ENCODE results near the gene KCTD13.
"Not testable (repeated sequence)": the region's sequence is repeated elsewhere in the genome, so short reads cannot be mapped to it uniquely, and the experiment has no call there.

Gene KCTD13

DNA sequence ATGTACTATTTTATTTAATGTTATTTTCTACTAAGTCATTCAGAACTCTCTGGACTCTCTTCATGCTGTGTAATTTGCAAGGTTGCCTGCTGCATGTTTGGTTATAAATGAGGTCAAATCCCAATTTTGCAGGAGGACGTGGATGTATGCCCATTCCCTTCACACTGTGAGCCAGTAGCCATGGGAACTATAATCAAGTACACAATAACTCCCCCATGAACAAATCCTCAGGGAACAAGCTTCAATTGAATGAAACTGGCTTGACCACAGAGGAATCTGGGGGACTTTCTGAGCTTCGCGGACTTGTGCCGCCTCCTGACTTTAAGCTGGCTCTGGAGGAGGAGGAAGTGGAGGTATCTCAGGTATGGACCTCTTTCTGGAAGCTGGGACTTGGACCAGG lies 14.6 kb upstream of the KCTD13 start:
- Histone ChIP-seq H3K36me3 (ENCODE audit: low read length) (no peaks in the 10 kb centered on the region), H3K9me3 (ENCODE audit: insufficient read depth, low read length) (no peaks in the 10 kb centered on the region), H3K9me2 (replicated peaks; ENCODE audit: insufficient read depth, low read length) (no peaks in the 10 kb centered on the region), H2AFZ (ENCODE audit: low read depth, low read length, severe bottlenecking) (no peak overlapping the region), H4K20me1 (ENCODE audit: low read depth, low read length) (no peaks in the 10 kb centered on the region), H3F3A (ENCODE audit: insufficient read depth) (no peaks in the 10 kb centered on the region), H3K4me3 (ENCODE audit: insufficient read depth, low read length, poor library complexity, severe bottlenecking) (no peak overlapping the region), H3K79me2 (ENCODE audit: insufficient read depth, low read length) (no peaks in the 10 kb centered on the region), H3K27me3 (ENCODE audit: low read length) (no peaks in the 10 kb centered on the region), H3K4me2 (ENCODE audit: low read depth, low read length, poor library complexity, severe bottlenecking) (no peak overlapping the region), H3K27ac (ENCODE audit: low read depth, low read length) (no peak overlapping the region), H3K9ac (ENCODE audit: low read length) (no peak overlapping the region)
- no peak for TF ChIP-seq EZH2phosphoT487 (conservative IDR thresholded peaks at IDR 0.05; ENCODE audit: low read length)
- TF ChIP-seq, protein P1, sequence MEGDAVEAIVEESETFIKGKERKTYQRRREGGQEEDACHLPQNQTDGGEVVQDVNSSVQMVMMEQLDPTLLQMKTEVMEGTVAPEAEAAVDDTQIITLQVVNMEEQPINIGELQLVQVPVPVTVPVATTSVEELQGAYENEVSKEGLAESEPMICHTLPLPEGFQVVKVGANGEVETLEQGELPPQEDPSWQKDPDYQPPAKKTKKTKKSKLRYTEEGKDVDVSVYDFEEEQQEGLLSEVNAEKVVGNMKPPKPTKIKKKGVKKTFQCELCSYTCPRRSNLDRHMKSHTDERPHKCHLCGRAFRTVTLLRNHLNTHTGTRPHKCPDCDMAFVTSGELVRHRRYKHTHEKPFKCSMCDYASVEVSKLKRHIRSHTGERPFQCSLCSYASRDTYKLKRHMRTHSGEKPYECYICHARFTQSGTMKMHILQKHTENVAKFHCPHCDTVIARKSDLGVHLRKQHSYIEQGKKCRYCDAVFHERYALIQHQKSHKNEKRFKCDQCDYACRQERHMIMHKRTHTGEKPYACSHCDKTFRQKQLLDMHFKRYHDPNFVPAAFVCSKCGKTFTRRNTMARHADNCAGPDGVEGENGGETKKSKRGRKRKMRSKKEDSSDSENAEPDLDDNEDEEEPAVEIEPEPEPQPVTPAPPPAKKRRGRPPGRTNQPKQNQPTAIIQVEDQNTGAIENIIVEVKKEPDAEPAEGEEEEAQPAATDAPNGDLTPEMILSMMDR (IDR thresholded peaks at IDR 0.05; ENCODE audit: insufficient read depth, low read length, poor library complexity, severe bottlenecking) = no peak

- not testable (repeated sequence) for H3K79me2 ChIP-seq (ENCODE audit: insufficient read depth, low read length); H3K36me3 ChIP-seq (ENCODE audit: low read length); H3K4me3 ChIP-seq (ENCODE audit: insufficient read depth, low read length, poor library complexity, severe bottlenecking); H4K20me1 ChIP-seq (ENCODE audit: low read depth, low read length); H3K9me3 ChIP-seq (ENCODE audit: insufficient read depth, low read length); H3K9ac ChIP-seq (ENCODE audit: low read length); H3K27me3 ChIP-seq (ENCODE audit: low read length); H2AFZ ChIP-seq (ENCODE audit: low read depth, low read length, severe bottlenecking); H3K9me2 ChIP-seq (replicated peaks; ENCODE audit: insufficient read depth, low read length); H3K27ac ChIP-seq (ENCODE audit: low read depth, low read length); H3F3A ChIP-seq (ENCODE audit: insufficient read depth); H3K4me2 ChIP-seq (ENCODE audit: low read depth, low read length, poor library complexity, severe bottlenecking)
Measured at GRCh38 chr16:29931750-29932149, 5.7 kb upstream of the KCTD13 start.

DNA sequence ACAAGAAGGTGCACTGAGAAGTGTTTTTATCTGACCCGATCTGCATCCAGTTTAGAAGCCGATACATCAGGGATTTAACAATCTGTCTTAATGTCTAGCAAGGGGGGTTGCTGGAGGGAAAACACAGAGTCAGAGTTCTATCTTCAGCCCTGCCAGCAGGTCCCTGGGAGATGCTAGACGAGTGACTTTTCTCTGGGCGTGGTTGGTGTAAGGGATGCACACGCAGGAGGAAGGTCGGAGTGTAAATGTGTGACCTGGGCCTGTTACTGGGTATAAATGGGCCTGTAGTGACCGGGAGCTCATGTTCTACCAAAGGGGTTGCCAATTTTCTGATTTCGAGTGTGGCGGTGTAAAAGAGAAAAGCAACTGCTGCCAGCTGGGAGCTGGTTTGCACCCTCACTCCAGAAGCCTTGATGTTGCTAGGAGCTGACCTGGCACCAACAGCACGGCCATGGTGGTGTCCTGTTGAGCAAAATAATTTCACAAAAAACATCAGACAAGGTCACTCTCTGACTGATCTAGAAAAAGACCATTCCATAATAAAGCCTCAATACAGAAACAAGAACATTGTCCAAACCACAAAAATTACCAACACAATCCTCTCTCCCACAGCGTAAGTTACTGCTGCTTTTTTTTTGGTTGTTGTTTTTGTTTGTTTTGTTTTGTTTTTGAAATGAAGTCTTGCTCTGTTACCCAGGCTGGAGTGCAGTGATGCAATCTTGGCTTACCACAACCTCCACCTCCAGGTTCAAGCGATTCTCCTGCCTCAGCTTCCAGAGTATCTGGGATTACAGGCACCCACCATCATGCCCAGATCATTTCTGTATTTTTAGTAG lies 1.3 kb upstream of the KCTD13 start:
- Histone ChIP-seq H3K9ac (ENCODE audit: low read length) (peak overlapping the region; percentile 80), H3K9me3 (ENCODE audit: insufficient read depth, low read length) (no peaks in the 10 kb centered on the region), H3K27ac (ENCODE audit: low read depth, low read length) (no peak overlapping the region), H2AFZ (ENCODE audit: low read depth, low read length, severe bottlenecking) (peak overlapping the region; percentile 83), H3K79me2 (ENCODE audit: insufficient read depth, low read length) (peaks cover 14% of the 10 kb centered on the region), H3K27me3 (ENCODE audit: low read length) (no peaks in the 10 kb centered on the region), H3F3A (ENCODE audit: insufficient read depth) (no peaks in the 10 kb centered on the region), H3K36me3 (ENCODE audit: low read length) (no peaks in the 10 kb centered on the region), H3K9me2 (replicated peaks; ENCODE audit: insufficient read depth, low read length) (no peaks in the 10 kb centered on the region), H3K4me3 (ENCODE audit: insufficient read depth, low read length, poor library complexity, severe bottlenecking) (peak overlapping the region; percentile 59), H4K20me1 (ENCODE audit: low read depth, low read length) (no peaks in the 10 kb centered on the region), H3K4me2 (ENCODE audit: low read depth, low read length, poor library complexity, severe bottlenecking) (peak overlapping the region; percentile 78)
- TF ChIP-seq, protein P1 (IDR thresholded peaks at IDR 0.05; ENCODE audit: insufficient read depth, low read length, poor library complexity, severe bottlenecking) = no peak
- no peak for TF ChIP-seq EZH2phosphoT487 (conservative IDR thresholded peaks at IDR 0.05; ENCODE audit: low read length)

DNA sequence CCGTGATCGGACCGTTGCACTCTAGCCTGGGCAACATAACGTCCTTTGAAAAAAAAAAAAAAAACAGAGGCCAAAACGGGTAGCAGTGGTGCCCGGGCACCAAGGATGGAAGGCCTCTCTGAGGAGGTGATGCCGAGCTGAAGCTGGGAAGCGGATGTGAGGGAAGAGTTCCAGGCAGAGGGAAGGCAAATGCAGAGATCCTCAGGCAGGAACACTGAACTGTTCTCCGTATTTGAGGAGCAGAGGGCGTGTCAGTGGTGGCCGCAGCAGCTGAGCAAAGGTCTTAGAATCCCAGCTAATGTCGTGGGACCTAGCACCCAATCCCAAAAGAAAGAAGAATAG lies 656 bp upstream of the KCTD13 start:
- peak overlapping the region; percentile 46 for H3K27ac ChIP-seq (ENCODE audit: low read depth, low read length)
- H3K9me2 ChIP-seq (replicated peaks; ENCODE audit: insufficient read depth, low read length) = no peaks in the 10 kb centered on the region
- H3K9me3 ChIP-seq (ENCODE audit: insufficient read depth, low read length) = no peaks in the 10 kb centered on the region
- peak overlapping the region; percentile 78 for H3K4me2 ChIP-seq (ENCODE audit: low read depth, low read length, poor library complexity, severe bottlenecking)
- no peaks in the 10 kb centered on the region for H3K36me3 ChIP-seq (ENCODE audit: low read length)
- H2AFZ ChIP-seq (ENCODE audit: low read depth, low read length, severe bottlenecking) = peak overlapping the region; percentile 83
- H3K27me3 ChIP-seq (ENCODE audit: low read length) = no peaks in the 10 kb centered on the region
- H3K4me3 ChIP-seq (ENCODE audit: insufficient read depth, low read length, poor library complexity, severe bottlenecking) = peak overlapping the region; percentile 59
- peaks cover 14% of the 10 kb centered on the region for H3K79me2 ChIP-seq (ENCODE audit: insufficient read depth, low read length)
- H4K20me1 ChIP-seq (ENCODE audit: low read depth, low read length) = no peaks in the 10 kb centered on the region
- no peaks in the 10 kb centered on the region for H3F3A ChIP-seq (ENCODE audit: insufficient read depth)
- peak overlapping the region; percentile 80 for H3K9ac ChIP-seq (ENCODE audit: low read length)
- TF ChIP-seq, protein P1 (IDR thresholded peaks at IDR 0.05; ENCODE audit: insufficient read depth, low read length, poor library complexity, severe bottlenecking) = no peak
- no peak for TF ChIP-seq EZH2phosphoT487 (conservative IDR thresholded peaks at IDR 0.05; ENCODE audit: low read length)

Data from SU-DHL-6 (cell line).